Stimulated activated naive CD8-positive, alpha-beta T cell treated with anti-CD3 and anti-CD28 coated beads, Interleukin-15, Interleukin-2, amounts not matched to agents 100 ng/mL and 50 ng/mL, for 24 hours (primary cell): ENCODE results near the gene SRGN.
"Not testable (repeated sequence)": the region's sequence is repeated elsewhere in the genome, so short reads cannot be mapped to it uniquely, and the experiment has no call there.

ENCODE experiments used
- H3K27ac Mint-ChIP-seq: one replicate; pipeline ENCODE4 v1.8.0; 2021; ENCODE audit warnings: mild to moderate bottlenecking, mixed read lengths
- H3K27me3 Mint-ChIP-seq: one replicate; pipeline ENCODE4 v1.8.0; 2021; ENCODE audit warnings: mixed read lengths
- H3K36me3 Mint-ChIP-seq: one replicate; pipeline ENCODE4 v1.8.0; 2021; ENCODE audit warnings: low read depth, mixed read lengths
- H3K4me1 Mint-ChIP-seq: one replicate; pipeline ENCODE4 v1.8.0; 2021; ENCODE audit warnings: low read depth, mixed read lengths
- H3K4me3 Mint-ChIP-seq: one replicate; pipeline ENCODE4 v1.8.0; 2021; ENCODE audit warnings: mild to moderate bottlenecking, mixed read lengths
- H3K9me3 Mint-ChIP-seq: one replicate; pipeline ENCODE4 v1.8.0; 2021; ENCODE audit warnings: mixed read lengths

The SRGN gene

GRCh38 chr10:69087590-69088470, at the start of gene SRGN:
Gene SRGN, plus strand, starts transcription at chr10:69088103. Its CDS starts 55 bp downstream, at chr10:69088158.
- peaks cover 72% of the 10 kb centered on the region for H3K4me1 Mint-ChIP-seq
- H3K9me3 Mint-ChIP-seq = no peaks in the 10 kb centered on the region
- H3K27ac Mint-ChIP-seq = peak within 1 kb of the TSS; percentile 98
- peaks cover 44% of the 10 kb centered on the region for H3K36me3 Mint-ChIP-seq
- peak within 1 kb of the TSS; percentile 97 for H3K4me3 Mint-ChIP-seq
- no peaks in the 10 kb centered on the region for H3K27me3 Mint-ChIP-seq

- H3K9me3 Mint-ChIP-seq, H3K36me3 Mint-ChIP-seq, H3K27me3 Mint-ChIP-seq, H3K27ac Mint-ChIP-seq, H3K4me3 Mint-ChIP-seq: not testable (repeated sequence)
- peaks cover 24% of the 10 kb centered on the region for H3K4me1 Mint-ChIP-seq
These were observed 47.0 kb upstream of the SRGN start for GRCh38 chr10:69040904-69041303.

- H3K27me3 Mint-ChIP-seq = no peaks in the 10 kb centered on the region
- H3K27ac Mint-ChIP-seq = no peak overlapping the region
- H3K4me1 Mint-ChIP-seq = peaks cover 39% of the 10 kb centered on the region
These were observed 45.5 kb upstream of the SRGN start for GRCh38 chr10:69042417-69042816.

GRCh38 chr10:69042838-69043237, 45.1 kb upstream of the SRGN start:
- no peaks in the 10 kb centered on the region for H3K27me3 Mint-ChIP-seq
- H3K4me1 Mint-ChIP-seq = peaks cover 44% of the 10 kb centered on the region
- H3K36me3 Mint-ChIP-seq = no peaks in the 10 kb centered on the region
- H3K9me3 Mint-ChIP-seq = no peaks in the 10 kb centered on the region
- H3K4me3 Mint-ChIP-seq = no peak overlapping the region
- H3K27ac Mint-ChIP-seq = peak overlapping the region; percentile 31

More at GRCh38 chr10:69042417-69042816, 45.5 kb upstream of the SRGN start:
- Mint-ChIP-seq H3K4me3 (no peak overlapping the region), H3K36me3 (no peaks in the 10 kb centered on the region), H3K9me3 (no peaks in the 10 kb centered on the region)

GRCh38 chr10:69043931-69044531, 43.9 kb upstream of the SRGN start:
- peak overlapping the region; percentile 33 for H3K4me3 Mint-ChIP-seq
- H3K27ac Mint-ChIP-seq = peak overlapping the region; percentile 95
- H3K9me3 Mint-ChIP-seq = no peaks in the 10 kb centered on the region

GRCh38 chr10:69044546-69044945, 43.4 kb upstream of the SRGN start:
- no peaks in the 10 kb centered on the region for H3K27me3 Mint-ChIP-seq
- peak overlapping the region; percentile 33 for H3K4me3 Mint-ChIP-seq
- no peaks in the 10 kb centered on the region for H3K9me3 Mint-ChIP-seq
- H3K4me1 Mint-ChIP-seq = peaks cover 57% of the 10 kb centered on the region
- H3K27ac Mint-ChIP-seq = peak overlapping the region; percentile 95
- H3K36me3 Mint-ChIP-seq = no peaks in the 10 kb centered on the region

More at GRCh38 chr10:69043931-69044531, 43.9 kb upstream of the SRGN start:
- Mint-ChIP-seq H3K27me3 (no peaks in the 10 kb centered on the region), H3K4me1 (peaks cover 56% of the 10 kb centered on the region), H3K36me3 (no peaks in the 10 kb centered on the region)

GRCh38 chr10:69045441-69046300, 42.2 kb upstream of the SRGN start:
- peaks cover 60% of the 10 kb centered on the region for H3K4me1 Mint-ChIP-seq
- no peaks in the 10 kb centered on the region for H3K9me3 Mint-ChIP-seq
- H3K27me3 Mint-ChIP-seq = no peaks in the 10 kb centered on the region
- H3K4me3 Mint-ChIP-seq = peak overlapping the region; percentile 59
- no peaks in the 10 kb centered on the region for H3K36me3 Mint-ChIP-seq
- peak overlapping the region; percentile 83 for H3K27ac Mint-ChIP-seq

GRCh38 chr10:69047111-69047832, 40.6 kb upstream of the SRGN start:
- Mint-ChIP-seq H3K9me3 (no peaks in the 10 kb centered on the region), H3K4me1 (peaks cover 71% of the 10 kb centered on the region), H3K27ac (no peak overlapping the region), H3K4me3 (no peak overlapping the region), H3K36me3 (no peaks in the 10 kb centered on the region), H3K27me3 (peaks cover 4% of the 10 kb centered on the region)

- peaks cover 4% of the 10 kb centered on the region for H3K27me3 Mint-ChIP-seq
- peaks cover 77% of the 10 kb centered on the region for H3K4me1 Mint-ChIP-seq
These were observed 39.8 kb upstream of the SRGN start for GRCh38 chr10:69048103-69048502.

GRCh38 chr10:69049566-69049961, 38.3 kb upstream of the SRGN start:
- Mint-ChIP-seq H3K27me3 (peaks cover 4% of the 10 kb centered on the region), H3K4me1 (peaks cover 81% of the 10 kb centered on the region), H3K27ac (no peak overlapping the region), H3K4me3 (no peak overlapping the region), H3K36me3 (no peaks in the 10 kb centered on the region), H3K9me3 (no peaks in the 10 kb centered on the region)

More at GRCh38 chr10:69048103-69048502, 39.8 kb upstream of the SRGN start:
- Mint-ChIP-seq H3K36me3 (no peaks in the 10 kb centered on the region), H3K9me3 (no peaks in the 10 kb centered on the region), H3K4me3 (no peak overlapping the region), H3K27ac (peak overlapping the region; percentile 49)

GRCh38 chr10:69051303-69051702, 36.6 kb upstream of the SRGN start:
- H3K36me3 Mint-ChIP-seq = no peaks in the 10 kb centered on the region
- peak overlapping the region; percentile 26 for H3K27ac Mint-ChIP-seq
- no peak overlapping the region for H3K4me3 Mint-ChIP-seq
- H3K4me1 Mint-ChIP-seq = peaks cover 80% of the 10 kb centered on the region
- no peaks in the 10 kb centered on the region for H3K9me3 Mint-ChIP-seq
- H3K27me3 Mint-ChIP-seq = peaks cover 4% of the 10 kb centered on the region

GRCh38 chr10:69051710-69052487, 36.0 kb upstream of the SRGN start:
- Mint-ChIP-seq H3K4me3 (no peak overlapping the region), H3K4me1 (peaks cover 80% of the 10 kb centered on the region)

GRCh38 chr10:69052736-69053135, 35.2 kb upstream of the SRGN start:
- Mint-ChIP-seq H3K36me3 (no peaks in the 10 kb centered on the region), H3K27ac (no peak overlapping the region), H3K4me3 (no peak overlapping the region), H3K9me3 (no peaks in the 10 kb centered on the region), H3K27me3 (peaks cover 4% of the 10 kb centered on the region), H3K4me1 (peaks cover 80% of the 10 kb centered on the region)

More at GRCh38 chr10:69051710-69052487, 36.0 kb upstream of the SRGN start:
- Mint-ChIP-seq H3K9me3 (no peaks in the 10 kb centered on the region), H3K36me3 (no peaks in the 10 kb centered on the region), H3K27me3 (peaks cover 4% of the 10 kb centered on the region), H3K27ac (peak overlapping the region; percentile 26)
